ENCODE measurements around the gene SP7.
A peak's percentile ranks its signal among the peaks of the same experiment; 100 is the strongest.

Gene SP7

DNA sequence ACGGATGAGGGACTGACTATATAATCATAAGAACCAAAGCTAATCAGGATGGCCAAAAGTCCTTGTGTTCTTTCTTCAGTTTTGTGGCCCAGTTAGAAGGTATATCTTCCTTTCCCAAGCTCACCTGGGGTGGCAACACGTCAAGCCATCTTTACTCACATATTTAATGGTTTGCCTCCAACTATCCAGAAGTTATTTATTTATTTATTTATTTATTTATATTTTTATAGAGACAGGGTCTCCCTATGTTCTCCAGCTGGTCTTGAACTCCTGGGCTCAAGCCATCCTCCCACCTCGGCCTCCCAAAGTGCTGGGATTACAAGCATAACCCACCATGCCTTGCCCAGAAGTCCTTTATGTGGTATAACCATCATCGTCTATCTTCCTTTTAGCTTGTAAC lies 11.8 kb upstream of the SP7 start:
- no peaks in the 10 kb centered on the region for H3K36me3 ChIP-seq (replicated peaks; ENCODE audit: insufficient read depth, low read length)
- TF ChIP-seq, protein P1, sequence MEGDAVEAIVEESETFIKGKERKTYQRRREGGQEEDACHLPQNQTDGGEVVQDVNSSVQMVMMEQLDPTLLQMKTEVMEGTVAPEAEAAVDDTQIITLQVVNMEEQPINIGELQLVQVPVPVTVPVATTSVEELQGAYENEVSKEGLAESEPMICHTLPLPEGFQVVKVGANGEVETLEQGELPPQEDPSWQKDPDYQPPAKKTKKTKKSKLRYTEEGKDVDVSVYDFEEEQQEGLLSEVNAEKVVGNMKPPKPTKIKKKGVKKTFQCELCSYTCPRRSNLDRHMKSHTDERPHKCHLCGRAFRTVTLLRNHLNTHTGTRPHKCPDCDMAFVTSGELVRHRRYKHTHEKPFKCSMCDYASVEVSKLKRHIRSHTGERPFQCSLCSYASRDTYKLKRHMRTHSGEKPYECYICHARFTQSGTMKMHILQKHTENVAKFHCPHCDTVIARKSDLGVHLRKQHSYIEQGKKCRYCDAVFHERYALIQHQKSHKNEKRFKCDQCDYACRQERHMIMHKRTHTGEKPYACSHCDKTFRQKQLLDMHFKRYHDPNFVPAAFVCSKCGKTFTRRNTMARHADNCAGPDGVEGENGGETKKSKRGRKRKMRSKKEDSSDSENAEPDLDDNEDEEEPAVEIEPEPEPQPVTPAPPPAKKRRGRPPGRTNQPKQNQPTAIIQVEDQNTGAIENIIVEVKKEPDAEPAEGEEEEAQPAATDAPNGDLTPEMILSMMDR (IDR thresholded peaks at IDR 0.05; ENCODE audit: low read length): no peak
- no peak for TF ChIP-seq EZH2 (optimal IDR thresholded peaks at IDR 0.05; ENCODE audit: low read depth, low read length)
- no peaks in the 10 kb centered on the region for H3K9me3 ChIP-seq (replicated peaks; ENCODE audit: insufficient read depth, low read length)

DNA sequence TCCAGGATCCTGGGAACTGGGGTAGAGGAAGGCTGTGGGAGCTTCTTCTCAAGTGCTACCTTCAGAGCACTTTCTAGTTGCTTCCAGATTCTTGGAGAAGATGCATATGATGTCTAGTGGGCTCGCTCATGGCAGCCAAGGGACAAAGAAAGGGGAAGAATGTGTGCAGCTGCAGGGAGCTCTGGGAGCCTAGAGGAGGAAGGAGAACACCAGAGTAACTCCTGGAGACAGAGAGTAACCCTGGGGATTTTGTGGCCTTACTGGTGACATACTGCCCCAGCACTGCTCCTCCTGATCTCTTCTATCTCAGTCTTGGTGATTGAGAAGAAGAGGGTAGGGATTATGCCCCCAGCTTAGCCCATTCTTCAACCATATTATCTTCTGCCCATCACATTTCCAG lies 10.3 kb upstream of the SP7 start:
- TF ChIP-seq, protein P1 (IDR thresholded peaks at IDR 0.05; ENCODE audit: low read length): no peak
- no peak overlapping the region for H3K27ac ChIP-seq (ENCODE audit: low read length)
- peaks cover 4% of the 10 kb centered on the region; the same call in 1 of the 2 replicates for H3F3A ChIP-seq (ENCODE audit: insufficient read depth, low read length)
- peaks cover 8% of the 10 kb centered on the region; the same call in 1 of the 2 replicates for H3K4me1 ChIP-seq (ENCODE audit: low read length)
- H3K4me3 ChIP-seq (ENCODE audit: low read length): no peak overlapping the region
- no peaks in the 10 kb centered on the region for H4K20me1 ChIP-seq (ENCODE audit: insufficient read depth, low read length)
- DNase-seq: no peak
- no peak overlapping the region for H3K4me2 ChIP-seq (ENCODE audit: low read depth, low read length)
- no peaks in the 10 kb centered on the region for H3K9me2 ChIP-seq (replicated peaks; ENCODE audit: insufficient read depth, low read length)
- no peaks in the 10 kb centered on the region for H3K36me3 ChIP-seq (replicated peaks; ENCODE audit: insufficient read depth, low read length)
- no peaks in the 10 kb centered on the region for H3K9me3 ChIP-seq (replicated peaks; ENCODE audit: insufficient read depth, low read length)
- no peak overlapping the region for H3K9ac ChIP-seq (ENCODE audit: low read length)
- H3K79me2 ChIP-seq (ENCODE audit: low read length): no peaks in the 10 kb centered on the region
- no peak overlapping the region for H2AFZ ChIP-seq (ENCODE audit: low read length)
- H3K27me3 ChIP-seq (replicated peaks; ENCODE audit: insufficient read depth, low read length): no peaks in the 10 kb centered on the region

More for the DNA sequence above, 11.8 kb upstream of the SP7 start:
- Histone ChIP-seq H3K79me2 (ENCODE audit: low read length) (no peaks in the 10 kb centered on the region), H4K20me1 (ENCODE audit: insufficient read depth, low read length) (no peaks in the 10 kb centered on the region), H3F3A (ENCODE audit: insufficient read depth, low read length) (peaks cover 4% of the 10 kb centered on the region; the same call in 1 of the 2 replicates), H3K4me1 (ENCODE audit: low read length) (peaks cover 8% of the 10 kb centered on the region; the same call in 1 of the 2 replicates), H3K4me2 (ENCODE audit: low read depth, low read length) (no peak overlapping the region), H2AFZ (ENCODE audit: low read length) (no peak overlapping the region), H3K4me3 (ENCODE audit: low read length) (no peak overlapping the region), H3K9me2 (replicated peaks; ENCODE audit: insufficient read depth, low read length) (no peaks in the 10 kb centered on the region), H3K27me3 (replicated peaks; ENCODE audit: insufficient read depth, low read length) (no peaks in the 10 kb centered on the region), H3K27ac (ENCODE audit: low read length) (no peak overlapping the region), H3K9ac (ENCODE audit: low read length) (no peak overlapping the region)
- DNase-seq: no peak

DNA sequence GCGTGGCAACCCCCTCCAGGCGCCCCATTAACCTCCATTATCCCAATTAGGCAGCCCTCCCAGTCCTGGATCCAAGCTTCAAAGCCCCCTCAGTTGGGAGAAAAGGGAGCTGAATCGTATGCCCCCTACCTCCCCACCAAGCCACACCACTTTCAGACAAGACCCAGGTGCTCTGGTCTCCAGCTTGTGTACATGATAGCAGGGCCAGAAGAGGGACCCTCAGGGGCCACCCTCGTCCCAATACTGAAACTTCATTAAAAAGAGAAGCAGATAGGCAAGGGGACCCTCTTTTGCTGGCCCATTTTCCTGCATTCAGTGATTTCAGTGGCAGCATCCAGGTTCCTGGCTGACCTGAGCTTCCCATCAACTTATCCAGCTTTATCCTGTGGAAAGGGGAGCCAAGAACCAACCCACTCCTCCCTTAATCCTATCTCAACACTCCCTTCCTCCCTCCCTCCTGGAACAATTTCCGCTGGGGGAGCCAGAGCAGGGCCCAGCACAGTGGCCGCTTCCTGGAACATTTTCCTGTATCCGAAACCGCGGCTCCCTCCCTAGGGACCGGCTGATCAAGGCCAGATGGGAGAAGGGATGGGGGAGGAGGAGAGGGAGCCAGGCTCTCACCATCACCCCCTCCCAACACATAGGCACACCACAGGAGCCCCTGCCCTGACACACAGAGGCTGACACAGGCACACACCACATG lies 9.5 kb upstream of the SP7 start:
- peaks cover 8% of the 10 kb centered on the region; the same call in 1 of the 2 replicates for H3K4me1 ChIP-seq (ENCODE audit: low read length)
- no peak overlapping the region for H3K9ac ChIP-seq (ENCODE audit: low read length)
- no peaks in the 10 kb centered on the region for H3K9me2 ChIP-seq (replicated peaks; ENCODE audit: insufficient read depth, low read length)
- H3K4me2 ChIP-seq (ENCODE audit: low read depth, low read length): peak overlapping the region; percentile 98
- TF ChIP-seq EZH2phosphoT487 (IDR thresholded peaks at IDR 0.05; ENCODE audit: low read length) (no peak), EZH2 (optimal IDR thresholded peaks at IDR 0.05; ENCODE audit: low read depth, low read length) (no peak)
- TF ChIP-seq, protein P1 (IDR thresholded peaks at IDR 0.05; ENCODE audit: low read length): no peak
- H3K36me3 ChIP-seq (replicated peaks; ENCODE audit: insufficient read depth, low read length): no peaks in the 10 kb centered on the region
- H3K9me3 ChIP-seq (replicated peaks; ENCODE audit: insufficient read depth, low read length): no peaks in the 10 kb centered on the region
- DNase-seq: no peak
- peaks cover 4% of the 10 kb centered on the region; the same call in 1 of the 2 replicates for H3F3A ChIP-seq (ENCODE audit: insufficient read depth, low read length)
- H2AFZ ChIP-seq (ENCODE audit: low read length): peak overlapping the region; percentile 99
- no peaks in the 10 kb centered on the region for H3K79me2 ChIP-seq (ENCODE audit: low read length)
- no peaks in the 10 kb centered on the region for H4K20me1 ChIP-seq (ENCODE audit: insufficient read depth, low read length)
- peak overlapping the region; percentile 90 for H3K4me3 ChIP-seq (ENCODE audit: low read length)
- no peak overlapping the region for H3K27ac ChIP-seq (ENCODE audit: low read length)
- no peaks in the 10 kb centered on the region for H3K27me3 ChIP-seq (replicated peaks; ENCODE audit: insufficient read depth, low read length)
